SU-DHL-6 (cell line): ENCODE measurements around the gene LYZL2.

Source experiments
- CTCF ChIP-seq: fragments of 200-600 bp; sonication (generic); IDR thresholded peaks from one replicate; pipeline ENCODE4 v1.5.1; 2017; ENCODE audit warnings: antibody characterized with exemption, mild to moderate bottlenecking, low read length, moderate library complexity; ENCODE audit not compliant: insufficient read depth, poor library complexity, severe bottlenecking
- EZH2phosphoT487 ChIP-seq: fragments of 200-600 bp; sonication (generic), shearing (Covaris generic); conservative IDR thresholded peaks from 2 replicates; pipeline ENCODE4 v1.6.1; 2018; ENCODE audit warnings: mild to moderate bottlenecking, antibody characterized with exemption, low read length, moderate library complexity, mixed read lengths

DNA sequence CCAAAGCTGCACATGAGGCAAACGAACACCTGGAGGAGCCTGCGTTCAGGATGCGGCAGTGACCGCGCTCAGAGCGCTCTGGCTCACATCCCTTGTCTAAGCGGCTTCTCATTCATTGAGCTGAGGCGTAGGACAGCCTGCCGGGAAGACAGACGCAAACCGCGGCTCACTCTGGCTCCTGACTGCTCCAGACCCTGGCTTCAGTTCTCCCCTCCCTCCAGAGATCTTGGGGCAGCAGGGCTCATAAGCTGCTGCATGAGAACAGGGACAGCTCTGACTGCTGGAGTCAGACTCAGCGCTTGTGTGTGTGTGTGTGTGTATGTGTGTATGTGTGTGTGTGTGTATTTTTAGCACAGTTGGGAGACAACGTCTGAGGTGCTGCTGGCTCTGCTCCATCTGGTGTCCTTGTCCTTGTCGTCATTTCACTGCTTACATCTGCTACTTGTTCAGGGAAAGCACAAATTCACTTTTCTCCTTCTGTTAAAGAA is 15.8 kb upstream of the LYZL2 start:
- no peak for TF ChIP-seq CTCF
- no peak for TF ChIP-seq EZH2phosphoT487
